ENCODE data around the gene RNF212B. TPM values are rescaled to one million over a fixed set of nuclear protein-coding genes. Genes with fewer than 3 reads are reported as not detected.

The RNF212B gene
- total RNA-seq, 1 experiment from 2014 or later: 0.39 TPM

DNA sequence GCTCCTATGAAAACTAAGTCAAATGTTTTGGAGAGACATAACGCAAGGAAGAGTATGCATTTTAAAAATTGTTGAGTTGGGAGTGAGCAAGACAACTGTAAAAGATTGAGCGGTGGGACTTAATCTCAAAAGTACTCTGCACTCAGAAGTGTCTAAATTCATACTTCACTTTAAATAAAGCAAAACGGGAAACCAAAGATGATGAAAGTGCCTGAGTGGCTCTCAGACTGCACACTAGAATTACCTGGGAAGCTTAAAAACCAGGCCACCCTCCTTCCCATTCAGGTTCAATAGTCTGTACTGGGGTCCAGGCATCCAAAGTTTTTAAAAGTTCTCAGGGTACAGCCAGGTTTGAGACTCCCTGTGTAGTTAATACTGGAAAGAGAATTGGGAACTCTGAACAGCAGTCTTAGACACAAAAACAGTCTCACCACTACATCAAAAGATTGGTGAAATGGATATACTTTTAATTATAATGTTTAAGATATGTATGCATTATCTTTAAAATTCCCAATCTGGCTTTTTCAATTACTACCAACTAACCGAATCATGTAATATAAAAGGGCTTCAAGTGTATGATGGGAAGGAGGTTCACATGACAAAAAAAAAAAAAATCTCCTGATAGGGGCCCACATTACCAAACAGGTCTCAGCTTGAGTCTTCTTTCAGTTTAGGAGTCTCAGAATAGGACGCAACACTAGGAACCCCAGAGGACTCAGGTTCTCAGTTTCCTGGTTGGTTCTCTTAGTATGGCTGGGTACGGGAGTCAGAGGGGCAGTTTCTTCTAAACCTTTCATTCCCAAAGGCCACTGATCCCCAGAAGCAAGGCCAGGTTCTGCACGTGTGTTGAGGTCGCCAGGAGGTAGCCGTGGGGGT is 47.2 kb downstream of the RNF212B start:
- Mint-ChIP-seq H3K9me3 (no peaks in the 10 kb centered on the region), H3K27ac (no peak overlapping the region), H3K4me3 (peak overlapping the region; percentile 90 to 97), H3K27me3 (ENCODE audit: low read depth) (peaks cover 76% of the 10 kb centered on the region), H3K4me1 (peaks cover 22 to 25% of the 10 kb centered on the region in 2 experiments), H3K36me3 (ENCODE audit: insufficient read depth in 1 of 3, low read depth in 3 of 3) (no peaks in the 10 kb centered on the region; a peak in 2 of 7 replicates)
- H3T11ph ChIP-seq (ENCODE audit: low read length): no peak overlapping the region
- H2BK120ac ChIP-seq (ENCODE audit: low read depth, low read length, poor library complexity, severe bottlenecking): no peak overlapping the region
- H3K4me2 ChIP-seq (ENCODE audit: insufficient read depth, insufficient read length, low read length): peak overlapping the region; percentile 91
- no peak overlapping the region for H4K8ac ChIP-seq (replicated peaks; ENCODE audit: insufficient read length, low read depth, low read length)
- H2BK20ac ChIP-seq (ENCODE audit: low read depth, low read length, poor library complexity, severe bottlenecking): no peak overlapping the region
- H3K14ac ChIP-seq (ENCODE audit: insufficient read depth, low read length): no peak overlapping the region
- H3K79me2 ChIP-seq (ENCODE audit: insufficient read depth, low read length): no peaks in the 10 kb centered on the region
- H2BK12ac ChIP-seq (ENCODE audit: insufficient read length, low read depth, low read length): no peak overlapping the region
- no peak overlapping the region for H2BK5ac ChIP-seq (ENCODE audit: insufficient read length, low read length)
- no peaks in the 10 kb centered on the region for H4K20me1 ChIP-seq (ENCODE audit: control insufficient read depth, insufficient read depth, insufficient read length)
- no peaks in the 10 kb centered on the region for H3K79me1 ChIP-seq (ENCODE audit: insufficient read depth, low read depth, low read length, poor library complexity, severe bottlenecking)
- no peak overlapping the region for H3K27ac ChIP-seq (ENCODE audit: insufficient read length, low read depth, low read length)
- H3K56ac ChIP-seq (ENCODE audit: insufficient read length, low read depth, low read length): no peak overlapping the region
- DNase-seq: no peak
- no peak overlapping the region for H2BK15ac ChIP-seq (ENCODE audit: low read depth, low read length)
- H3K18ac ChIP-seq (ENCODE audit: insufficient read length, low read depth, low read length): no peak overlapping the region
- TF ChIP-seq, protein P1, sequence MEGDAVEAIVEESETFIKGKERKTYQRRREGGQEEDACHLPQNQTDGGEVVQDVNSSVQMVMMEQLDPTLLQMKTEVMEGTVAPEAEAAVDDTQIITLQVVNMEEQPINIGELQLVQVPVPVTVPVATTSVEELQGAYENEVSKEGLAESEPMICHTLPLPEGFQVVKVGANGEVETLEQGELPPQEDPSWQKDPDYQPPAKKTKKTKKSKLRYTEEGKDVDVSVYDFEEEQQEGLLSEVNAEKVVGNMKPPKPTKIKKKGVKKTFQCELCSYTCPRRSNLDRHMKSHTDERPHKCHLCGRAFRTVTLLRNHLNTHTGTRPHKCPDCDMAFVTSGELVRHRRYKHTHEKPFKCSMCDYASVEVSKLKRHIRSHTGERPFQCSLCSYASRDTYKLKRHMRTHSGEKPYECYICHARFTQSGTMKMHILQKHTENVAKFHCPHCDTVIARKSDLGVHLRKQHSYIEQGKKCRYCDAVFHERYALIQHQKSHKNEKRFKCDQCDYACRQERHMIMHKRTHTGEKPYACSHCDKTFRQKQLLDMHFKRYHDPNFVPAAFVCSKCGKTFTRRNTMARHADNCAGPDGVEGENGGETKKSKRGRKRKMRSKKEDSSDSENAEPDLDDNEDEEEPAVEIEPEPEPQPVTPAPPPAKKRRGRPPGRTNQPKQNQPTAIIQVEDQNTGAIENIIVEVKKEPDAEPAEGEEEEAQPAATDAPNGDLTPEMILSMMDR (conservative IDR thresholded peaks at IDR 0.05): no peak
- H2AK5ac ChIP-seq (ENCODE audit: insufficient read length, low read length): no peak overlapping the region
- no peaks in the 10 kb centered on the region for H3K9me3 ChIP-seq (ENCODE audit: control insufficient read depth, low read depth, low read length)
- H3K27me3 ChIP-seq (ENCODE audit: insufficient read depth, low read length): peaks cover 13% of the 10 kb centered on the region; the same call in 1 of the 2 replicates
- H4K5ac ChIP-seq (ENCODE audit: insufficient read length, low read depth, low read length): no peak overlapping the region
- H3K4ac ChIP-seq (ENCODE audit: low read depth, low read length): no peak overlapping the region
- peaks cover 10% of the 10 kb centered on the region for H3K23me2 ChIP-seq (ENCODE audit: insufficient read length, low read depth, low read length, poor library complexity, severe bottlenecking)
- WGBS (ENCODE audit: extremely low coverage, insufficient read length, low lambda C conversion rate): no CpG with 5 or more reads among the region's 9 CpGs
- H3K4me1 ChIP-seq (ENCODE audit: insufficient read depth, low read length): peaks cover 4% of the 10 kb centered on the region; the same call in 1 of the 2 replicates
- H4K91ac ChIP-seq (ENCODE audit: insufficient read length, low read depth, low read length): no peak overlapping the region
- no peak overlapping the region for H3K23ac ChIP-seq (ENCODE audit: insufficient read length, low read depth, low read length)
- peak overlapping the region; percentile 39 for H3K9ac ChIP-seq (ENCODE audit: extremely low read depth, insufficient read length, low read length)
- no peak overlapping the region for H2AFZ ChIP-seq (ENCODE audit: low read length)
